SHP77 treated with DMSO at 0.1 percent for 48 hours (cell line): Measurements from ENCODE around the gene SCYGR8.

Source experiments
- DNase-seq: peaks from one replicate; lab custom pipeline; 2025; lab: John Stamatoyannopoulos, UW

The SCYGR8 gene

GRCh38 chr2:227761740-227762476 is 16.2 kb downstream of the SCYGR8 start:
- DNase-seq: no peak

GRCh38 chr2:227765788-227766372 is 20.2 kb downstream of the SCYGR8 start:
- no peak for DNase-seq

- peak; percentile 35 for DNase-seq
Observed at GRCh38 chr2:227766373-227766883, 20.7 kb downstream of the SCYGR8 start.

GRCh38 chr2:227767830-227768229 is 22.1 kb downstream of the SCYGR8 start:
- no peak for DNase-seq

- DNase-seq: no peak
Observed at GRCh38 chr2:227772197-227772661, 26.5 kb downstream of the SCYGR8 start.

- no peak for DNase-seq
Observed at GRCh38 chr2:227772932-227773331, 27.2 kb downstream of the SCYGR8 start.

DNA sequence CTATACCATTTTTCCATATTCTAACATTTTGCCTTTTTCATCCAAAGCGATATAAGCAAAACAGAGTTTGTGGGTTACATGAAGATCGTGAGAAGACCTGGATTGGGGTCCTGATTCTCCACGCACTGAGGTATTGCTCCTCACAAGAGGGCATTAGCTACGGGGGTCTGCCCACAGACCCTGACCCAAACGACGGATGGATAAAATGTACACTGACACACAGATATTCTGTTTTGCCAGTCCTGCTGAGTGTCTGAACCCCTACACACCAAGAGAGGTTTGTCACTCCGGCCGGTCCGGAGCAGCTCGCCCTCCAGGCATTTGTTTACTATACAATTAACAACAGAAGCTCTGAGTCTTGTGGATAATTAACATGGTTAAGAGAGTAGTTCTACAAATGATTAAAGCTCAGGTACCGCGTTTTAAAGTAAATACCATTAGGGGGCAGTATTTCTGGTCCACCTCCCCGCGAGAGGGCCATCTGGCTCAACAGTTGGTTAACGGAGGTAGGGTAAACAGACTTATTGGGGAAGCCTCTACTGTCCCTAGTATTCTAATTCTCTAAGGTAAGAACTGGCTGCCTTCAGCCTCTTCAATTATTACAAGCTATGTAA is 28.4 kb downstream of the SCYGR8 start:
- DNase-seq: no peak

DNA sequence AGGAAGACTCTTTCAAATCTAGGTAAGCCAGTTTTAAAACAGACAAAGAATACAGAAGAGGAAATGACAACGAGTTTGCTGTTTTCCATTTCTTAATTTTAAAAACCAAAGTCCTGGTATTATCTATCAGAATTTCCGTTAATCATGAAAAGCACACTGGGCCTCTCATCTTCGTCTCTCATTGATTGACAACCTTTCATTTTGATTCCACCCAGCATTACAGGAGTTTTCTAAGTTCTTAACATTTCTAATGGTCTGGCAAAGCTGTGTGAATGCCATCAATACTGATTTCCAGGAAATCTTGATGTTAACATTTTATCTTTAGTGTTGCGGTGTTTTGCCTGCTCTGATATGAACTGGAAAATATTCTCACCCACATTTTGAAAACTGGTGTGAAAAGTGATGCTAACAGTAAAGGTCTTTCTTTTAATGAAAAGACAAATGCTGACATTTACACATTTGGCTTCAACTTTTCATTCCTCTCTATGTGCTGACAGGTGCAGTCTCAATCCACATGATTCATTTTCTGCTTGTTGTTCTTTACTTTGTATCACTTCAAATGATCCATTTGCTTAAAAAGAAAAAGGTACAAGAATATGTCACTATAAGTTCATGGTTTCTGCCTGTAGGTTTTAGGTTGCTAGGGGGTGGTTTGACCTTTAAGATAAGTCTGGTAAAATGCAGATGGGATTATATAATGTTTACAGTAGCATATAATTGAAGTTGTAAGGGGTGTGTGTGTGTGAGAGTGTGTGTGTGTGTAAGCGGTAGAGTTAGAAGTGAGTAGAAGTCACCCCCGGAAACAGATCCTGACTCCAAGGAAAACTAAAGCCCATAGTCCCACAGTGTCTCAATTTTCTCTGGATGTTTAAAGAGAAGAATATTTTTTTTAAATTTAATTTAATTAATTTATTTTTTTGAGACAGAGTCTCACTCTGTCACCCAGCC is 29.5 kb downstream of the SCYGR8 start:
- no peak for DNase-seq

DNA sequence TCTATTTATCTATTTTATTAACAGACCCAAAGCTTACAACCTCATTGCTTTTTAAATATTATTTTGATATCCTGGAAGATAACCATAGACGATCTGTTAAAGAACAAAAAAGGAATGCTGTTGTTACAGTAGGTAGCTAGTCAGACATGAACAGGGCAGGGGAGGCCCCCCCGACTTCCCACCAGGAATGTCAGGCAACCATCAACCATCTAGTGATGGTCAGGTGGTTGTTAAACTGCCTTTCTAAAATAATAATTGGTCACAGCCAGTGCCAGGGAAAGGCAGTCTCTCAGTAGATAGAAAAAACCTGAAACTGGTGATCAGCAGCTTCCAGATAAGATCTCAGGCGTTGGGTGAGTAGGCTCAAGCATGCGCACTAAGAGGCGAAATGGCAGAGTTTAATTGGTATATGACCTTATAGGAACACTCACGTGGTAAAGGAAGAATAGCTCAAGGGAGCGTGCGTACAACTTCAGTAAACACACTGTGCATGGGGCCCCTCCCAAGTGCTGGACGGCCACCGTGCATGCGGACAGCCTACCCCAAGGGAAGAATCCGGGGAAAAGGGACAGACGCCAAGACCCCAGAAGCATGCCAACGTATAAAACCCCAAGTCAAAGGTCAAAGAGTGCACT is 35.4 kb downstream of the SCYGR8 start:
- no peak for DNase-seq

- DNase-seq: no peak
Observed at GRCh38 chr2:227781841-227782240, 36.1 kb downstream of the SCYGR8 start.

- DNase-seq: no peak
Observed at GRCh38 chr2:227782804-227783203, 37.1 kb downstream of the SCYGR8 start.

DNA sequence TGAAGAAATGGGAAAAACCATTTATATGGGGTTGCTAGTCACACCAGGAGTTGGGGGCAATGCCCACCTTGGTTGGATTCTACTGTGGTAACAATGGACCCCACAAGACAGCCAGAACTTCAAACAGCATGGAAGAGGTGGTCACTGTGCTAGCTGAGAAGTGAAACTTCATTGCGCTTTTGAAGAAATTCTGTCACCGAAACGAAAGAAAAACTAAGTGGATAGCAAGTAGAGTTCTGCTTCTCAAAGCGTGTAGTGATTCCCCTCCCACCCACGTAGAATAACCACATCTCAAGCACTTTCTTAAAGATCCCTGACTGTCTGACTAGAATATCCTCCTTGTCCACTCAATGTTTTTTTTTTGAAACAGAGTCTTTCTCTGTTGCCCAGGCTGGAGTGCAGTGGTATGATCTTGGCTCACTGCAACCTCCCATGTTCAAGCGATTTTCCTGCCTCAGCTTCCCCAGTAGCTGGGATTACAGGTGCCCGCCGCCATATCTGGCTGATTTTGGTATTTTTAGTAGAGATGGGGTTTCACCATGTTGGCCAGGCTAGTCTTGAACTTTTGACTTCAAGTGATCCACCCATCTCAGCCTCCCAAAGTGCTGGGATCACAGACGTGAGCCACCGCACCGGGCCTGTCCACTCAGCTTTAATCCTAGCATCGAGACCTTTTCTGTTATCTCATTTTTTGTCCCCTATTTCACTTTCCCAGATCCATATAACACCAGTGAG is 37.9 kb downstream of the SCYGR8 start:
- no peak for DNase-seq

DNA sequence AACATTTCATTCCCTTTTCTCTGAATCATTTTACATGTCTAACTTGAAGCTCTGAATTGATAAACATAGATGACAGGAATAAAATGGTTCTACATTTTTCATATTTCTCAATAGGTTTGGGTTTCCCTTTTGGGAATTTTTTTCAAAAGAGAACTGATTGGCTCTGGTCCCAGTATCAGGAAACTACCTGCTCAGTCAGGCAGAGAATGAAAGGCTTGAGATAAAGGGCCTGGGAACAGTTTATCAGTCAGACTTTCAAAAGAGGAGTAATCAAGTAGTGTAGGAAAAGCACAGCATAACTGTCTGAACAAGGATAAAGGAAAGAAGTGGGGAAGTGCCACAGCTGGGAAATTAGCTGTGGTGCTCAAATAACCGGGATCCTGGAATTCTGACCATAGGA is 39.6 kb downstream of the SCYGR8 start:
- no peak for DNase-seq

DNA sequence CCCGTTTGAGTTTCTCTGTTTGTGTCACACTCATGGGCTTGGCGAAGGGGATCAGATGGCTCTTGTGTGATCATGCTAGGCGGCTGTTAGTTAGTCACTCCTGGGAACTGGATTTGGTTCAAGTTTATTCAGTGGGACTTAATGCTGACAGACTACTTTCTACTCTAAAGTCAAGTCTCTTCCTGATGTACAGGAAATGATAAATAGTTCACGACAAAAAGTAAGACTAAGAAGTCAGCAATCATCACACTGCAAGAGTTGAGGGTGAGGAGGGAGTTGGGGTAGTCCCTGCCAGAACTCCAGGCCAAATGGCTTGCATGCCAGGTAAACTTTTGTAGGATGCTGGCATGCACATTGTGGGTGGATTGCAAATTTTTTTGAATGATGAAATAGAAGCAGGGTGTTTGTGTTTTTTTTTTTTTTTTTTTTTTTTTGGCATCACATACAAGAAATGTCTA is 42.9 kb downstream of the SCYGR8 start:
- no peak for DNase-seq

DNA sequence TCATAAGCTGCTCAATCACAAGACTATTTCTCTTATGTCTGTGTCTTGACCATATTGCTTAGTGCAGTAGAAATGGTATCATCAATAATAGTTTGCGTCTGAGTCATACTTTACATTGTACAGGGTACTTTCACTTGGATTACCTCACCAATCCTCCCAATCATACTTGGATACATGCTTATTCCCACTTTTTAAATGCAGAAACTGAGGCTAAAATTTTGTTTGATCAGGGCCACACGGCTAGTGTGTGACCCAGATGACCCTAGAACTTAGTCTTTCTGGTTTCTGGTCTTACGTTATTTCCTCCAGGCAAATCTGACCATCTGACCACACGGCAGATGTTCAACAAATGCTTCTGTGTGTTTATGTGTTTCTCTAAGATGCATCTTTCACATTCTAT is 44.1 kb downstream of the SCYGR8 start:
- no peak for DNase-seq

DNA sequence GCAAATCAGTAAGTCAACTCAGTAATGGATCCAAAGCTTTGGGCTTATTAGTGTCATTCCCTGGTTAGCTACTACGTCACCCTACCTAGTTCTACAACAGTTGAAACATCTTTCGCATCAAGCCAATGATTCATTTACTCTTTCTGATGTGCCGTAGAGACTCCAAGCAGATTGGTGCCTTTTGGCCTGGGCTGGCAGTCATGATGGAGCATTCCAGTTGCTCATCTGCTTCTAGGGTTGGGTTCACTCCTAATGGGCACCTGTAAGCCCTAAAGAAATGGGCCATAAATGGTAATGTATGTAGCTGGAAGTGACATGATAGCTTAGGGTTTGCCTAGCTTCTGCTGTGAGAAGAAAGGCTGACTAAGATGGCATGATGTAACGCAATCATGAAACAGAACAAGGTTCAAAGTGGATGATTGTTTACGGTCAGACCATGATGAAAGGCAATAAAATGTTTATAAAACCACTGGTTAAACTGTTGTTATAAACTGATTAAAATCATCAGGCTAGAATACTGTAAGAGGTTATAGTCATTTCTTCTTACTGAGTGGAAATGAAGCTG is 47.5 kb downstream of the SCYGR8 start:
- no peak for DNase-seq
